NCI-H2227 (cell line): Measurements from ENCODE around the gene PDGFRA.
"Not testable (repeated sequence)": the region's sequence is repeated elsewhere in the genome, so short reads cannot be mapped to it uniquely, and the experiment has no call there.

Experiments
- DNase-seq: peaks from one replicate; lab custom pipeline; 2025; ENCODE audit not compliant: unreplicated experiment; lab: John Stamatoyannopoulos, UW

The PDGFRA gene

DNA sequence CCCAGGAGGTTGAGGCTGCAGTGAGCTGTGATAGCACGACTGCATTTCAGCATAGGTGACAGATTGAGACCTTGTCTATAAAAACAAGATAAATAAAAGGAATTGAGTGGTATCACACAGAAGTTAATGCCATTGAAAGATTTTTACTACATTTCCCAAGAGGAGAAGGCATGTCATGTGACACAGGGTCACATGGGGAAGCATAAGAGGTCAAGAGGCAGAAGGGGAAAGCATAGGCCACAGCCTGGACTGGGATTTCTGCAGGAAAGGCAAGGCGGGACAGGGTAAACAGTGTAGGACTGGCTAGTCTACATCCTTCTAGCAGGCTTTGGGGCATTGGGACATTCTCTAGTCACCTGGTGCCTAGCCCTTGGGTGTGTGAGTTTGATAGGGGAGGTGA is 88.6 kb downstream of the PDGFRA start:
- DNase-seq = no peak

- DNase-seq = peak; percentile 43
These were observed 89.8 kb downstream of the PDGFRA start for GRCh38 chr4:54318904-54319303.

DNA sequence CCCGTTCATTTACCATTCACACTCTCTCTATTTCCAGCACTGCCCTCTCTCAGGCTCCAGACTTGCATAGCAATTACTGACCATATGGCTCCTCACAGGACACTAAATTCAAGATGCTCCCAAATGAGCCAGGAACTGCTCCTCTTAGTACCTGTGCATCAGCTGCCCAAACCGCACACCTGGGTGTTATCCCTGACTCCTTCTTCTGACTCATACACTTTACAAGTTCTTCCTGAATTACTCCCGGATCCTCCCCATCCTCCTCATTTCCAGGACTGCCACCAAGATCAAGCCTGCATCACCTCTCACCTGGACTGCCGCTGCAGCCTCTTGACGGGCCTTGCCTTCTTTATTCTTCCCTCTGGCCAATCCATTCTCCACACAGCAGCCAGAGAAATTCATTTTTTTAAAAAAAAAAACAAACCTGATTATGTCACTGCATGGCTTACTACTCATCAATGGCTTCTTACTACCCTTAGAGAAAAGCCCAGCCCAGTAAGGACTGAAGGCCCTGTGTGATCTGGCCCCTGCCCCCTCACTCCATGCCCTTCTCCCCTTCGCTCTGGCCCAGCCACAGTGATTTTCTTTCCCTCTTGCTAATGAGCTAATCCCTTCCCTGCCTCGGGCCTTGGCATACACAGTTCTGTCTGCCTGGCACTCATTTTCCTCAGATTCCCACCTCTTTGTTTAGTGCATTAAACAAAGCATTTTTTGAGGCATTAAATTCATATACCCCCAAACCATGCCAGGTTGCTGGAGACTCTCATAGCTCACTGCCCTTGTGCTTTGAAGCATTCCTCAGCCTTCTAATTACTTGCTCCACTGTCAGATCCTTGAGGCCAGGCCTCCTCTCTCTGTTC is 92.0 kb downstream of the PDGFRA start:
- no peak for DNase-seq

GRCh38 chr4:54322818-54323417 is 93.8 kb downstream of the PDGFRA start:
- DNase-seq = peak; percentile 81

DNA sequence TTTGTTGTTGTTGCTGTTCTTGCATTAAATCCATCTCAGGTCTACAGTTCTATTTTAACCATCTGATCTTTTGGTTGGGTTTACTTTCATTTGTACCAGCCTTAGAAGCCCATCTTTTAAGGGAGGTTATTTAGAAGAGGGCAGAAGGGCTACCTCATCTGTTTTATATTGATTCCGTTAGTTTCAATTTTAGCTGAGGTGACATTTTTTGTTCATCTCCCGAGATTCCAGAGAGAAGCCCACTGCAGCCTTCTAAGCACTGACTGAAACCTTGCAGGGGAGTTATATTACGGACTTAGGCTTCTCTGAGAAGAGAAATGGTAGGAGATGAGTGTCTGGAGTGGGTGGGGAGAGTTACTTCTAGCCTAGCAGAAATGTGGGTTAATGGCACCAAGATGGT is 101.8 kb downstream of the PDGFRA start:
- no peak for DNase-seq

GRCh38 chr4:54332542-54332941 is 103.4 kb downstream of the PDGFRA start:
- peak; percentile 83 for DNase-seq

- DNase-seq = peak; percentile 0
These were observed 104.6 kb downstream of the PDGFRA start for GRCh38 chr4:54333657-54334056.

- not testable (repeated sequence) for DNase-seq
These were observed 105.7 kb downstream of the PDGFRA start for GRCh38 chr4:54334769-54335168.

- DNase-seq = no peak
These were observed 107.9 kb downstream of the PDGFRA start for GRCh38 chr4:54337009-54337408.

DNA sequence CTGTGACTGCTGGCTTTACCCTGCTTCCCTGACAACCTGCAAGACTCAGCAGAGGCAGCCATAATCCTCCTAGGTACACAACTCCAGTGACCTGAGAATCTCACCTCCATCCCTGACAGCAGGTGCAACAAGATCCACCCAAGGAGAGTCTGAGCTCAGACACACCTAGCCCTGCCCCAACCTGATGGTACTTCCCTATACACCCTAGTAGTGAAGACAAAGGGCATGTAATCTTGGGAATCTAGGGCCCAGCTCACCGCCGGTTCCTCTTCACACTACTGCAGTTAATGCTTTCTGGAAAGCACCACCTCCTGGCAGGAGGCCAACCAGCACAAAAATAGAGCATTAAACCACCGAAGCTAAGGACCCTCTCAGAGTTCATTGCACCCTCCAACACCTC is 113.0 kb downstream of the PDGFRA start:
- not testable (repeated sequence) for DNase-seq
